ENCODE results near the gene COX8C.

COX8C gene

DNA sequence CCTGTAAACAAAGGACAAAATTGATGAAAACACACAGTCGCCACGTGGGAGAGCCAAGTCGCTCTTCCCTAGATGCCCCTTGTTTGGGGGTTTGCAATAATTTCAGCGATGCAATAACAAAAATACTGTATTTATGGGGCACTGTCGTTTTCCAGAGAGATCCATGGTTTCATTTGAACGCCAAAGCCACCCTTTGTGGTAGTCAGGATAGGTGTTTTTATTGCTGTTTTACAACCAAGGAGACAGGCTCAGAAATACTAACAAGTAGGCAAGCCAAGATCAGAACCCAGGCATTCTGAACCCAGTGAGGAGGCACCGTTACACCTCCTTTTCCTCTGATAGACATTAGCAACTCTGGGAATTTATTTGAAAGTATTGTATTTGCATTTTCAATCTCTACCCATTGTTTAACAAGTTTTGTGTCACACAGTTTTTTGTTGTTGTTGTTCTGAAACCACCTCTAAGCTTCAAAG, 13.3 kb upstream of the COX8C start:
- no peak for DNase-seq
- Histone ChIP-seq H3K27ac (peak overlapping the region; percentile 97), H3K27me3 (replicated peaks) (no peaks in the 10 kb centered on the region), H3K4me3 (ENCODE audit: low read depth, low read length) (peak overlapping the region; percentile 68), H3K36me3 (replicated peaks) (no peaks in the 10 kb centered on the region)
- in situ Hi-C loops (cut with HindIII; ENCODE audit: low pct_ligation_motif_present, low sequenced_read_pairs) = no loop called here
- TF ChIP-seq, protein P1, sequence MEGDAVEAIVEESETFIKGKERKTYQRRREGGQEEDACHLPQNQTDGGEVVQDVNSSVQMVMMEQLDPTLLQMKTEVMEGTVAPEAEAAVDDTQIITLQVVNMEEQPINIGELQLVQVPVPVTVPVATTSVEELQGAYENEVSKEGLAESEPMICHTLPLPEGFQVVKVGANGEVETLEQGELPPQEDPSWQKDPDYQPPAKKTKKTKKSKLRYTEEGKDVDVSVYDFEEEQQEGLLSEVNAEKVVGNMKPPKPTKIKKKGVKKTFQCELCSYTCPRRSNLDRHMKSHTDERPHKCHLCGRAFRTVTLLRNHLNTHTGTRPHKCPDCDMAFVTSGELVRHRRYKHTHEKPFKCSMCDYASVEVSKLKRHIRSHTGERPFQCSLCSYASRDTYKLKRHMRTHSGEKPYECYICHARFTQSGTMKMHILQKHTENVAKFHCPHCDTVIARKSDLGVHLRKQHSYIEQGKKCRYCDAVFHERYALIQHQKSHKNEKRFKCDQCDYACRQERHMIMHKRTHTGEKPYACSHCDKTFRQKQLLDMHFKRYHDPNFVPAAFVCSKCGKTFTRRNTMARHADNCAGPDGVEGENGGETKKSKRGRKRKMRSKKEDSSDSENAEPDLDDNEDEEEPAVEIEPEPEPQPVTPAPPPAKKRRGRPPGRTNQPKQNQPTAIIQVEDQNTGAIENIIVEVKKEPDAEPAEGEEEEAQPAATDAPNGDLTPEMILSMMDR (IDR thresholded peaks at IDR 0.05; ENCODE audit: low read depth, low read length, missing control alignments) = no peak

DNA sequence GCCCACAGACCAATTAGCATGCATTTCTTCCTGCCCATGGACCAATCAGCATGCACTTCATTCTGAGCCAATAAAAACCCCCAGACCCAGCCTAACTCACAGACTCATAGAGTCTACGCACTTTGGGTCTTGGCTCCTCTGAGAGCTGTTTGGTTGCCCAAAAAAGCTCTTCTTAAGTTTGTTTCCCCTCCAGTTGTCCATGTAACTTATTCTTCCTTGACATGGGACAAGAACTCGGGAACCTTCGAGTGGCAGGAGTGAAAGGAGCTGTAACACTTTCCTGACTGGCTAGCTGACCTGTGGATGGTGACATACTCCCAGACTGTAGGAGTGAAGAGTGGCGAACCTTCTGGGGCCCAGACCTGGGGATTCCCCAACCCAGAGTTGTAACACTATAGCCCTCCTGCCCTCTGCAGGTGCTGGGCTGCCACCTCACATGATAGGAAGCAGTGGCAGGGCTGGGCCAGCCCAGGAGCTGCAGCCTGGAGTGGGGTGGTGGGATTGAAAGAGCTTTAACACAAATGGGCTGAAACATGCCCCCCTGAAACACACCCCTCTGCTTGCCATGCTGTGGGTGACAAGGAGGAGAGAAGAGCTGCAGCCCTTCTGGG, 9.7 kb upstream of the COX8C start:
- no peaks in the 10 kb centered on the region for H3K27me3 ChIP-seq (replicated peaks)
- in situ Hi-C loops (cut with HindIII; ENCODE audit: low pct_ligation_motif_present, low sequenced_read_pairs) = no loop called here
- no peak overlapping the region for H3K4me3 ChIP-seq (ENCODE audit: low read depth, low read length)
- no peak for DNase-seq
- no peak overlapping the region for H3K27ac ChIP-seq
- TF ChIP-seq, protein P1 (IDR thresholded peaks at IDR 0.05; ENCODE audit: low read depth, low read length, missing control alignments) = no peak
- H3K36me3 ChIP-seq (replicated peaks) = no peaks in the 10 kb centered on the region

DNA sequence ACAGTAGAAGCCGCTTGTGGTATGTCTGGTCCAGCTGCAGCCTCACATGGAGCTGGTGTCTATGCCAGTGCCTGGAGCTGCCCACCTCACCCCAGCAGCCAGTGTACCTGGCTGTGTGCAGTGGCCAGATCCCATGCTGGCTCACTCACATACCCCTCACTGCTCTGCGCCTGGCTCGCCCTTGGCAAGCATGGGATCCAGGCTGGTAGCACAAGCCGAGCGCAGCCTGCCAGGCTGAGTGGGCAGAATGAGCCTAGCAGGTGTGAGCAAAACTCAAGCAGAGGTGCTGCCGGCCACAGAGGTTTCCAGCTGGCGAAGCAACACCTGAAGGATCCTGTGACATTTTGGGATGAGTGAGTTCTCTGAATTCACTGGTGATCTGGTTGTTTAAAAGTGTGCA, 9.1 kb upstream of the COX8C start:
- Histone ChIP-seq H3K4me3 (ENCODE audit: low read depth, low read length) (no peak overlapping the region), H3K27me3 (replicated peaks) (no peaks in the 10 kb centered on the region), H3K36me3 (replicated peaks) (no peaks in the 10 kb centered on the region), H3K27ac (no peak overlapping the region)
- DNase-seq = no peak
- TF ChIP-seq, protein P1 (IDR thresholded peaks at IDR 0.05; ENCODE audit: low read depth, low read length, missing control alignments) = no peak
- in situ Hi-C loops (cut with HindIII; ENCODE audit: low pct_ligation_motif_present, low sequenced_read_pairs) = no loop called here

DNA sequence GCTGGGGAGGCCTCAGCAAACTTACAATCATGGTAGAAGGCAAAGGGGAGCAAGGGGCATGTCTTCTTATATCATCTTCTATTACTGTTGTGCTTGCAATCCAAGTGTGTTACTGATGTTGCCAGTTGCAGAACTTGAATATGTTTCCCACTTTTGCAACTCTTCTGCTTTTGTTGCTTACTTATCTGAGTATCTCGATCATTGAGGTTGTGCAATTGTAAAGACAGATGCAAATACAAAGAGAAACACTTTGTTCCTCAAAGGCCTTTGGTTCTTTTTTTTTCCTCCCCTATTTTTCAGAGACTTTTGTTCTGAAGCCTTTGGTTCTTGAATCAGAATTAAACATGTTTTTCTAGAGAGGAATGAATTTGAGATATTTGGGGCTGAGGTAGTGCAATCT, 3.7 kb upstream of the COX8C start:
- DNase-seq = no peak
- TF ChIP-seq, protein P1 (IDR thresholded peaks at IDR 0.05; ENCODE audit: low read depth, low read length, missing control alignments) = no peak
- H3K27ac ChIP-seq = no peak overlapping the region
- H3K27me3 ChIP-seq (replicated peaks) = no peaks in the 10 kb centered on the region
- H3K36me3 ChIP-seq (replicated peaks) = no peaks in the 10 kb centered on the region
- no peak overlapping the region for H3K4me3 ChIP-seq (ENCODE audit: low read depth, low read length)
- in situ Hi-C loops (cut with HindIII; ENCODE audit: low pct_ligation_motif_present, low sequenced_read_pairs) = no loop called here

DNA sequence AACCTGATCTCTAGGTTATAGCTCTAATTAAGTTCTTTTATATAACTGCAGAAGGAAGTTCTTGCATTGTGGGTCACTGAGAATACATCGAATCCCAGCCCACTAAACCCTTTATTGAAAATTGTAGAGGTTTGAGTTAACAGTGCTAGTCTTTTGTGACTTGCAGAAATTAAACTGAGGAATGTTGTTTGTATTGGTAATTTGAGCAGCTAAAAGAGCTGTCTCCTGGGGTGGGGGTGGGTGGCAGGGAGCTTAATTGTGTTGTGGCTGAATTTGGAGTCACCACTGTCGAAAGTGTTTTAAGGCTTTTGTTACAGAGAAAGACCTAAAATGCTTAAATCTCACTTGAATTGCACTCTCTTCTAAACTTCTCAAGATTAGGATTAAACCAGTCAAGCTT, 3.2 kb upstream of the COX8C start:
- H3K36me3 ChIP-seq (replicated peaks) = no peaks in the 10 kb centered on the region
- no peak overlapping the region for H3K27ac ChIP-seq
- in situ Hi-C loops (cut with HindIII; ENCODE audit: low pct_ligation_motif_present, low sequenced_read_pairs) = no loop called here
- DNase-seq = no peak
- no peaks in the 10 kb centered on the region for H3K27me3 ChIP-seq (replicated peaks)
- TF ChIP-seq, protein P1 (IDR thresholded peaks at IDR 0.05; ENCODE audit: low read depth, low read length, missing control alignments) = no peak
- no peak overlapping the region for H3K4me3 ChIP-seq (ENCODE audit: low read depth, low read length)

DNA sequence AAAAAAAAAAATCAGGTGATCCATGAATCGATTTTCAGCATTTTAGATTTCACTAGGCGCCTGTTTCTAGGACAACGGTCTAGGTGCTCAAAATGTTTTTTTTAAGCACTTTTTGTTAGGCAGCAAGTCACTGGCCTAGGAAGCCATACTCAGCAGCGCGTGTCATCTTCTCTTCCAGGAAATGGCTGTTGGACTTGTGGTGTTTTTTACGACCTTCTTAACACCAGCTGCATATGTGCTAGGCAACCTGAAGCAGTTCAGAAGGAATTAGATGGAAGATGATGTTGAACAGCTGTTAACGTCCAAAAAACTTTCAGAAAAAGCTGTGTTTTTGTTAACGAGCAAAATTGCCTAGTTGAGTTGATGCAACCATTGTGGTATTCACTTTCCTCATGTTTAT, 868 bp downstream of the COX8C start:
- Histone ChIP-seq H3K4me3 (ENCODE audit: low read depth, low read length) (no peak overlapping the region), H3K27me3 (replicated peaks) (no peaks in the 10 kb centered on the region), H3K36me3 (replicated peaks) (no peaks in the 10 kb centered on the region), H3K27ac (no peak overlapping the region)
- TF ChIP-seq, protein P1 (IDR thresholded peaks at IDR 0.05; ENCODE audit: low read depth, low read length, missing control alignments) = no peak
- DNase-seq = no peak
- in situ Hi-C loops (cut with HindIII; ENCODE audit: low pct_ligation_motif_present, low sequenced_read_pairs) = no loop called here
